SK-N-SH treated with all-trans-retinoic acid at 6 μM for 48 hours (cell line): ENCODE measurements around the gene UBR3.

Experiments
- ARNTL ChIP-seq: fragments of 450-650 bp; formaldehyde crosslinking; IDR thresholded peaks from 2 replicates; pipeline ENCODE4 v1.5.0; 2020; ENCODE audit warnings: low read depth, mild to moderate bottlenecking, moderate library complexity, borderline replicate concordance
- BACH2 ChIP-seq: fragments of 250-450 bp; sonication (Bioruptor Pico); IDR thresholded peaks from 2 replicates; pipeline ENCODE4 v1.9.0; 2021; ENCODE audit warnings: mild to moderate bottlenecking, borderline replicate concordance
- ESRRG ChIP-seq: fragments of 250-450 bp; sonication (Bioruptor Pico); IDR thresholded peaks from 2 replicates; pipeline ENCODE4 v1.6.1; 2021; ENCODE audit warnings: mild to moderate bottlenecking
- ZC3H10 ChIP-seq: fragments of 250-450 bp; sonication (Bioruptor Pico); IDR thresholded peaks from 2 replicates; pipeline ENCODE4 v1.5.1; 2021; ENCODE audit warnings: mild to moderate bottlenecking, moderate library complexity
- TF ChIP-seq, protein P1 (sequence below): fragments of 250-450 bp; sonication (Bioruptor Pico); IDR thresholded peaks from 2 replicates; pipeline ENCODE4 v1.8.0; 2020; ENCODE audit warnings: mild to moderate bottlenecking, moderate library complexity, borderline replicate concordance
- TF ChIP-seq, protein P2 (sequence below): fragments of 250-450 bp; sonication (Bioruptor Pico); IDR thresholded peaks from 2 replicates; pipeline ENCODE4 v1.5.1; 2020; ENCODE audit warnings: low read depth, mild to moderate bottlenecking, moderate library complexity

DNA sequence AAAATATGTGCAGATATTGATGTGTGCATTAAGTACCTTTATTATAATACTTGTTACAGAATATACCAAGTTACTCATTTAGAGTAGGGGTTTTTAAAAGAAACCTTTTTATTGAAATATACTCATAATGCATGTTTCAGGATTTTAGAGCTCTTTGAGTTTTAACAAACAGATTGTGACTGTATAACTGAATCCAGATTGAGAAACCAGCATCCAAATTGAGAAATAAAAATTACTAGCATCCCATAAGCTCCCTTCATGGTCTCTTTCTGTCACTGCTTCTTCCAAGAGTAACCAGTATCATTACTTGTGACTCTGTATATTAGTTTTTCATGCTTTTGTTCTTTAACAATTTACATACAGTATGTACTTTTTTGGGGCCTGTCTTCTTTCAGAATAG lies 156.9 kb downstream of the UBR3 start:
- TF ChIP-seq BACH2 (CRISPR knock-in tag) (no peak), ZC3H10 (CRISPR knock-in tag) (no peak), ESRRG (no peak), ARNTL (CRISPR knock-in tag) (no peak)
- TF ChIP-seq, protein P1, sequence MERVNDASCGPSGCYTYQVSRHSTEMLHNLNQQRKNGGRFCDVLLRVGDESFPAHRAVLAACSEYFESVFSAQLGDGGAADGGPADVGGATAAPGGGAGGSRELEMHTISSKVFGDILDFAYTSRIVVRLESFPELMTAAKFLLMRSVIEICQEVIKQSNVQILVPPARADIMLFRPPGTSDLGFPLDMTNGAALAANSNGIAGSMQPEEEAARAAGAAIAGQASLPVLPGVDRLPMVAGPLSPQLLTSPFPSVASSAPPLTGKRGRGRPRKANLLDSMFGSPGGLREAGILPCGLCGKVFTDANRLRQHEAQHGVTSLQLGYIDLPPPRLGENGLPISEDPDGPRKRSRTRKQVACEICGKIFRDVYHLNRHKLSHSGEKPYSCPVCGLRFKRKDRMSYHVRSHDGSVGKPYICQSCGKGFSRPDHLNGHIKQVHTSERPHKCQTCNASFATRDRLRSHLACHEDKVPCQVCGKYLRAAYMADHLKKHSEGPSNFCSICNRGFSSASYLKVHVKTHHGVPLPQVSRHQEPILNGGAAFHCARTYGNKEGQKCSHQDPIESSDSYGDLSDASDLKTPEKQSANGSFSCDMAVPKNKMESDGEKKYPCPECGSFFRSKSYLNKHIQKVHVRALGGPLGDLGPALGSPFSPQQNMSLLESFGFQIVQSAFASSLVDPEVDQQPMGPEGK (CRISPR knock-in tag): no peak
- TF ChIP-seq, protein P2, sequence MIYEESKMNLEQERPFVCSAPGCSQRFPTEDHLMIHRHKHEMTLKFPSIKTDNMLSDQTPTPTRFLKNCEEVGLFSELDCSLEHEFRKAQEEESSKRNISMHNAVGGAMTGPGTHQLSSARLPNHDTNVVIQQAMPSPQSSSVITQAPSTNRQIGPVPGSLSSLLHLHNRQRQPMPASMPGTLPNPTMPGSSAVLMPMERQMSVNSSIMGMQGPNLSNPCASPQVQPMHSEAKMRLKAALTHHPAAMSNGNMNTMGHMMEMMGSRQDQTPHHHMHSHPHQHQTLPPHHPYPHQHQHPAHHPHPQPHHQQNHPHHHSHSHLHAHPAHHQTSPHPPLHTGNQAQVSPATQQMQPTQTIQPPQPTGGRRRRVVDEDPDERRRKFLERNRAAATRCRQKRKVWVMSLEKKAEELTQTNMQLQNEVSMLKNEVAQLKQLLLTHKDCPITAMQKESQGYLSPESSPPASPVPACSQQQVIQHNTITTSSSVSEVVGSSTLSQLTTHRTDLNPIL: no peak
